Psoas muscle (tissue), 8 donors: ENCODE data around the gene LRRC4B. TPM values are rescaled to one million over a fixed set of nuclear protein-coding genes. Genes with fewer than 3 reads are reported as not detected.
"Not testable (repeated sequence)": the region's sequence is repeated elsewhere in the genome, so short reads cannot be mapped to it uniquely, and the experiment has no call there.

Source experiments
- ATAC-seq, 4 donors: fragments of 200-7000 bp; cut with Tn5 transposase; one replicate each; pipeline ENCODE4 v1.9.1; 2020; ENCODE audit warnings: moderate library complexity in 3 of 4, mild to moderate bottlenecking in 2 of 4
- DNase-seq, 2 donors: peaks; one replicate each; pipeline ENCODE4 v3.0.0-alpha.2; 2020
- H3K27ac ChIP-seq: fragments of 200-600 bp; one replicate; pipeline ENCODE4 v1.8.0; 2022
- H3K27me3 ChIP-seq, 3 donors: fragments of 200-600 bp in 1 of 3; one replicate each; pipeline versions ENCODE4 v1.6.1 to v1.8.0; 2013 to 2022; ENCODE audit warnings: low read length in 2 of 3, mild to moderate bottlenecking in 2 of 3, moderate library complexity in 1 of 3; ENCODE audit not compliant: insufficient read depth in 3 of 3
- H3K36me3 ChIP-seq, 2 donors: fragments of 200-600 bp in 1 of 2; one replicate each; pipeline versions ENCODE4 v1.6.1 to v1.8.0; 2013 to 2022; ENCODE audit warnings: low read depth in 1 of 2, mild to moderate bottlenecking in 1 of 2, moderate library complexity in 1 of 2; ENCODE audit not compliant: insufficient read depth in 1 of 2
- H3K4me1 ChIP-seq: fragments of 200-600 bp; one replicate; pipeline ENCODE4 v1.8.0; 2022
- H3K4me3 ChIP-seq: fragments of 200-600 bp; one replicate; pipeline ENCODE4 v1.8.0; 2022; ENCODE audit warnings: mild to moderate bottlenecking
- H3K9me3 ChIP-seq: fragments of 200-600 bp; one replicate; pipeline ENCODE4 v1.8.0; 2022
- WGBS, 3 donors: extraction: QIAGEN DNeasy Blood & Tissue Kit; methylation state at CpG; one replicate each; pipeline versions ENCODE4 v1.1.6 to v1.1.7; 2013; 5-methylcytosine and 5-hydroxymethylcytosine counted together
- intact Hi-C, 2 donors: fragments of 100-400 bp; cut with DNase I; formaldehyde crosslinking; loops; one replicate each; pipeline versions ENCODE4 v1.11.0 to v1.14.2; 2022
- polyA plus RNA-seq, 3 donors: library from polyadenylated mRNA; stranded (reverse); fragments of 200-250 nt; gene quantifications; one replicate each; pipeline ENCODE4 v1.2.3, GENCODE V29; 2013
- total RNA-seq, 4 donors: library from RNA; stranded (reverse); fragmentation: NEBNext Ultra II Directional in 2 of 4; extraction: Animal tissue kit (Norgen Biotek cat#: 25700) in 2 of 4; gene quantifications; one replicate each; pipeline versions ENCODE4 v1.2.1 to v1.2.4, GENCODE V29; 2021 to 2023
- TF ChIP-seq, protein P1 (sequence below): fragments of 200-600 bp; IDR thresholded peaks from one replicate; pipeline ENCODE4 v1.8.0; 2022; ENCODE audit warnings: antibody characterized with exemption
- donor health status: healthy with polysubstance abuse.
- donor health status: DM: no; HTN: no; CAD: no; lungs with moderate emphysema.
- donor health status: Bipolar disorder and iron deficiency.
- donor health status: healthy.
- donor health status: DM: yes; HTN: yes; CAD: no.
- donor health status: DM: no; HTN: no; CAD: no.
- donor health status: DM: no; HTN: no; CAD: no.
- donor health status: DM: yes; HTN: yes; CAD: no.

Gene LRRC4B
- total and polyA plus RNA-seq, 7 donors, result 0.04 to 1.0 (median 0.32) TPM

DNA sequence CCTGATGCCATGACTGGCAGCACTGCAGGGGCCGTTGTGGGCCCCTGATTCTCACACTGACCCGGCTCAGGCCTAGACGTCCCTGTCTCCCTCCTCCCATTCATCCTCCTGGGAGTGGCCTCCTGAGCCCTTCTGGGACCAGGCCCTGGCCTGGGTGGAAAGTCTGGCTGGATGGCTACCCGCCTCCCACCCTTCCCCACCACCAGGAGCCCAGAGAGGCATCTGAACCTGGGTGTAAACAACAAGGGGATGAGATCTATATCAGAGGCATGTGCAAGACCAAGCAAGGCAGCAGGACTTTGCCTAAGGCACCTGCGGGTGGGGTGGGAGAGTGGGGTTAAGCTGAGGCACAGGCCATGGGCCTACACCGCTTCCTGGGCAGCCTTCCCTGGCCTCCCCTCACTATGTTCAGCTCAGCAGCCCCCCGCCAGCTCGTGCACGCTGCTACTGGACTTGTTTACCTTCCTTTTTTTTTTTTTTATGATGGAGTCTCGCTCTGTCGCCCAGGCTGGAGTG is 32.5 kb downstream of the LRRC4B start:
- Histone ChIP-seq H3K9me3 (no peaks in the 10 kb centered on the region), H3K4me1 (no peaks in the 10 kb centered on the region), H3K4me3 (no peak overlapping the region), H3K36me3 (no peaks in the 10 kb centered on the region), H3K27me3 (peaks cover 0 to 28% (median 5%) of the 10 kb centered on the region in 3 donors), H3K27ac (no peak overlapping the region)
- TF ChIP-seq, protein P1, sequence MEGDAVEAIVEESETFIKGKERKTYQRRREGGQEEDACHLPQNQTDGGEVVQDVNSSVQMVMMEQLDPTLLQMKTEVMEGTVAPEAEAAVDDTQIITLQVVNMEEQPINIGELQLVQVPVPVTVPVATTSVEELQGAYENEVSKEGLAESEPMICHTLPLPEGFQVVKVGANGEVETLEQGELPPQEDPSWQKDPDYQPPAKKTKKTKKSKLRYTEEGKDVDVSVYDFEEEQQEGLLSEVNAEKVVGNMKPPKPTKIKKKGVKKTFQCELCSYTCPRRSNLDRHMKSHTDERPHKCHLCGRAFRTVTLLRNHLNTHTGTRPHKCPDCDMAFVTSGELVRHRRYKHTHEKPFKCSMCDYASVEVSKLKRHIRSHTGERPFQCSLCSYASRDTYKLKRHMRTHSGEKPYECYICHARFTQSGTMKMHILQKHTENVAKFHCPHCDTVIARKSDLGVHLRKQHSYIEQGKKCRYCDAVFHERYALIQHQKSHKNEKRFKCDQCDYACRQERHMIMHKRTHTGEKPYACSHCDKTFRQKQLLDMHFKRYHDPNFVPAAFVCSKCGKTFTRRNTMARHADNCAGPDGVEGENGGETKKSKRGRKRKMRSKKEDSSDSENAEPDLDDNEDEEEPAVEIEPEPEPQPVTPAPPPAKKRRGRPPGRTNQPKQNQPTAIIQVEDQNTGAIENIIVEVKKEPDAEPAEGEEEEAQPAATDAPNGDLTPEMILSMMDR, result no peak
- DNase-seq, result no peak
- ATAC-seq, result no peak
- intact Hi-C loops, result loop anchor here in 1 of 2 donors (5.0 kb wide), 1 partner anchor 247 kb away; no protein-coding TSS in a partner anchor
- 76 to 82% (median 79%) methylated on average over 9 to 11 of the region's 11 CpGs for WGBS, 3 donors

DNA sequence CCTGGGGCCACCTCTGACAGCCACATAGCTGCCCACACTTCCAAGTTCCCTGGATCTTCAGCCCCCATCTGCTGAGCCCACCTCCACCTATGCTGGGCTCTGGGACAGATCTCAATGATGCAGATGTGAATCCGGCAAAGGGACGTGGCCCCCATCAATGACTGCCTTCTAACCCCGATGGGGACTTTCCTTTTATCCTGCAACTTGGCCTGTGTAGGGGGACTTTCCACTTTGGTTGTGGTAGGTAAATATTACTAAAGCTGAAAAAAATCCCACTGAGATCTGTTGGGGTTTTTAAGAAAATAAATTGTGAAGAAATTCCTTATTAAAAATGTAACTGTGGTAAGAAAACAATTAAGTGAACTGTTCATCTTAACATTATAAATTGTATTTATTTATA is 33.8 kb downstream of the LRRC4B start:
- H3K4me1 ChIP-seq, result no peaks in the 10 kb centered on the region
- TF ChIP-seq, protein P1, result no peak
- DNase-seq (no peak), ATAC-seq (no peak)
- no peaks in the 10 kb centered on the region for H3K9me3 ChIP-seq
- H3K36me3 ChIP-seq, result no peaks in the 10 kb centered on the region
- WGBS, 3 donors, result 75 to 94% (median 82%) methylated on average over 3 of the region's 3 CpGs
- H3K4me3 ChIP-seq, result no peak overlapping the region
- H3K27me3 ChIP-seq, result peaks cover 0 to 33% (median 5%) of the 10 kb centered on the region in 3 donors
- H3K27ac ChIP-seq, result no peak overlapping the region
- intact Hi-C loops, result no loop called here

DNA sequence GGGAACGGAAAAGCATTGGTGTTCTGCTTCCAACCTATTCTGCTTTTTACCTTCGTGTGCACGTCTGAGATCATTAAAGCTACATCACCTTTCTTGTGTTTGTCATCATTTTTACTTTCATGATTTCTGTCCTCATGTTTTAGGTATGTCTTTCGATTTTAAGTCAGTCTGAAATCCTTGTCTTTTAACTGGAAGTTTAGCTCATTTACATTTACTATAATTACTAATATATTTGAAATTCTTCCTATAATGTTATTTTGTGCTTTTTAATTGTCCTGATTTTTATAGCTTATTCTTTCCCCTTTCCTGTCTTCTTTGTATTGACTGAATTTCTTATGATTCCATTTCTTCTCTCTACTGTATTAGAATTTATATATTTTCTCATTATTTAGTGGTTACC is 35.3 kb downstream of the LRRC4B start:
- no peaks in the 10 kb centered on the region for H3K9me3 ChIP-seq
- H3K36me3 ChIP-seq, result no peaks in the 10 kb centered on the region
- peaks cover 0 to 42% (median 5%) of the 10 kb centered on the region in 3 donors for H3K27me3 ChIP-seq
- no peaks in the 10 kb centered on the region for H3K4me1 ChIP-seq
- H3K4me3 ChIP-seq, result no peak overlapping the region
- no peak overlapping the region for H3K27ac ChIP-seq
- TF ChIP-seq, protein P1, result no peak
- intact Hi-C loops, result no loop called here
- ATAC-seq (no peak), DNase-seq (no peak)
- 84 to 88% (median 87%) methylated on average over 4 of the region's 4 CpGs for WGBS, 3 donors

DNA sequence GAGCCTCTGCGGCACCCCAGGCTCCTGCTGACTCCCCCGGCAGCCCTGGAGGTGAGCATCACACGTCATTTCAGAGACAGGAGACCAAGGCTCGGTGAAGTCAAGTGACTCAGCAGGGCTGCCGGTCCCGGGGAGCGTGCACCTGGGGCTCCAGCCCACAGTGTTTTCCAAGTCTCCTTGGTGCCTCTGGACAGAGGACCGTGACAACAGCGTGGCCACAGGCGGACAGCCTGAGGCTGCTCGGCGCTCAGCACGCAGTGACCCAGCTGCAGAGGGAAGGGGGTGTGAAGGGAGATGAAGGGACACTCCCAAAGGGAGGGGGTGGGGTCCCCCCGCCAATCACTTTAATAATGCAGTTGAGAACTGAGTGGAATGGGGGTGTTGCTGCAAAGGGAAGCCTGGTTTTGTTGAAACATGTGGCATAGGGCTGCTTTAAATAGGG is 37.0 kb downstream of the LRRC4B start:
- TF ChIP-seq, protein P1, result no peak

DNA sequence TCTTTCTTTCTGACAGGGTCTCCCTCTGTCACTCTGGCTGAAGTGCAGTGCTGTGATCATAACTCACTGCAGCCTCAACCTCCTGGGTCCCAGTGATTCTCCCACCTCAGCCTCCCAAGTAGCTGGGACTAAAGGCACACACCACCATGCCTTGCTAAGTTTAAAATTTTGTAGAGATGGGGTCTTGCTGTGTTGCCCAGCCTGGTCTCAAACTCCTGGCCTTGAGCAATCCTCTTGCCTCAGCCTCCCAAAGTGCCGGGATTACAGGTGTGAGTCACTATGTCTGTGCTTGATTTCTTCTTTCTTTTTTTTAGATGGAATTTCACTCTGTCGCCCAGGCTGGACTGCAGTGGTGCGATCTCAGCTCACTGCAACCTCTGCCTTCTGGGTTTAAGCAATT is 40.2 kb downstream of the LRRC4B start:
- H3K27me3 ChIP-seq, result peaks cover 0 to 33% (median 5%) of the 10 kb centered on the region in 3 donors
- H3K36me3 ChIP-seq, intact Hi-C loops, H3K4me3 ChIP-seq, H3K4me1 ChIP-seq, ATAC-seq, H3K27ac ChIP-seq, DNase-seq, H3K9me3 ChIP-seq: not testable (repeated sequence)
- 88 to 97% (median 91%) methylated on average over 3 of the region's 3 CpGs for WGBS, 3 donors

More for the DNA sequence above, 37.0 kb downstream of the LRRC4B start:
- DNase-seq (no peak), ATAC-seq (no peak)
- no peaks in the 10 kb centered on the region for H3K4me1 ChIP-seq
- intact Hi-C loops, result no loop called here
- no peak overlapping the region for H3K27ac ChIP-seq
- 48 to 58% (median 52%) methylated on average over 14 of the region's 14 CpGs for WGBS, 3 donors
- H3K36me3 ChIP-seq, result no peaks in the 10 kb centered on the region
- H3K27me3 ChIP-seq, result peaks cover 0 to 40% (median 5%) of the 10 kb centered on the region in 3 donors
- H3K4me3 ChIP-seq, result no peak overlapping the region
- no peaks in the 10 kb centered on the region for H3K9me3 ChIP-seq
